ENCODE measurements around the gene THRSP. TPM values are rescaled to one million over a fixed set of nuclear protein-coding genes. Genes with fewer than 3 reads are reported as not detected.

The THRSP gene
- total and polyA plus RNA-seq, 2 of the 4 experiments (the other 2 are of a cell fraction), result not detected

DNA sequence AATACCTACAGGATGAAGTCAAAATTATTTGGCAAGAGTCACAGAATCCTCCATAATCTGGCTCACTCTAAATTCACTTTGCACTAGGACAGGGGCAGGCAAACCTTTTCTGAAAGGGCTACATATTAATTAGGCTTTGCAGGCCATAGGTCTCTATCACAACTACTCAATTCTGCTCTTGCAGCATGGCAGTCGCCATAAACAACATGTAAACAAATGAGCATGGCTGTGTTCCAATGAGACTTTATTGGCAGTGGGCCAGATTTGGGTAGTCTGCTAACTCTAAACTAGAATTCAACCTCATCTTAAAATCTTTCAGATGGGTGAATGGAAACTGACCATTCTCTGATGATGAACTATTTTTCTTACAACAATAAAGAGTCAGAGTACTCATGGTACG is 5.8 kb downstream of the THRSP start:
- POLR2A ChIA-PET (ENCODE audit: unreplicated experiment), result no interaction called here
- no peak overlapping the region for H2BK120ac ChIP-seq (ENCODE audit: low read depth, low read length)
- no TSS peak for BruUV-seq (replicated peaks)
- no peak overlapping the region for H3K4me3 ChIP-seq (ENCODE audit: insufficient read depth, low read depth, low read length)
- peaks cover 11% of the 10 kb centered on the region for H4K20me1 ChIP-seq (ENCODE audit: insufficient read depth, low read length)
- no peak overlapping the region for H2AFZ ChIP-seq (replicated peaks; ENCODE audit: low read length, poor library complexity)
- H4K8ac ChIP-seq (ENCODE audit: low read depth in 2 of 2, low read length in 2 of 2), result no peak overlapping the region
- CTCF ChIA-PET, result no interaction called here
- no peak overlapping the region for H3K4me2 ChIP-seq (ENCODE audit: low read depth, low read length)
- H4K5ac ChIP-seq (ENCODE audit: low read depth, low read length), result no peak overlapping the region
- H4K91ac ChIP-seq (ENCODE audit: insufficient read depth, low read depth, low read length), result no peak overlapping the region
- peaks cover 7% of the 10 kb centered on the region for H3K9me1 ChIP-seq (ENCODE audit: insufficient read depth, low read length)
- TF ChIP-seq CHD1 (IDR thresholded peaks at IDR 0.05; ENCODE audit: low read depth, low read length) (no peak), NFE2L2 (IDR thresholded peaks at IDR 0.05; ENCODE audit: low read depth, low read length) (no peak)
- peaks cover 24% of the 10 kb centered on the region for H3K36me3 ChIP-seq (ENCODE audit: control insufficient read depth, insufficient read depth, low read length)
- dilution Hi-C loops (cut with HindIII; ENCODE audit: low sequenced_read_pairs, unreplicated experiment) (no loop called here), intact Hi-C loops (cut with micrococcal nuclease) (no loop called here), in situ Hi-C loops (cut with MboI; ENCODE audit: low sequenced_read_pairs) (no loop called here)
- H2BK5ac ChIP-seq (ENCODE audit: low read depth, low read length, poor library complexity, severe bottlenecking), result no peak overlapping the region
- no peaks in the 10 kb centered on the region for H3K27me3 ChIP-seq (ENCODE audit: control insufficient read depth, insufficient read depth, low read length)
- DNase-seq, result no peak
- no peak overlapping the region for H2BK15ac ChIP-seq (ENCODE audit: low read depth, low read length)
- H3K14ac ChIP-seq (replicated peaks; ENCODE audit: low read depth, low read length), result no peak overlapping the region
- H2AK9ac ChIP-seq (replicated peaks; ENCODE audit: low read depth, low read length, poor library complexity), result no peak overlapping the region
- WGBS, 2 experiments (ENCODE audit: extremely low coverage in 2 of 2, insufficient read length in 1 of 2), result no CpG with 5 or more reads among the region's 2 CpGs
- H3K9me3 ChIP-seq (ENCODE audit: control insufficient read depth, insufficient read depth, low read length), result no peaks in the 10 kb centered on the region
- no peak overlapping the region for H3K4ac ChIP-seq (ENCODE audit: low read depth, low read length)
- no peak overlapping the region for H3K27ac ChIP-seq (ENCODE audit: insufficient read depth, low read length)
- H2AK5ac ChIP-seq (ENCODE audit: low read depth, low read length), result no peak overlapping the region
- ATAC-seq (ENCODE audit: low read depth), result no peak
- peaks cover 27 to 51% of the 10 kb centered on the region in 2 experiments for H3K79me1 ChIP-seq (ENCODE audit: low read depth in 1 of 2, low read length in 2 of 2)
- H3K4me1 ChIP-seq (ENCODE audit: control insufficient read depth, insufficient read depth, low read length), result no peaks in the 10 kb centered on the region; the same call in 1 of the 2 replicates
- H3K9ac ChIP-seq (ENCODE audit: low read depth, low read length), result no peak overlapping the region
- H3K56ac ChIP-seq (ENCODE audit: extremely low read depth, insufficient read depth, low read length), result no peak overlapping the region
- no peak overlapping the region for H2BK20ac ChIP-seq (ENCODE audit: low read depth, low read length)
- H3K18ac ChIP-seq (ENCODE audit: low read depth, low read length), result no peak overlapping the region
- H3K23ac ChIP-seq (ENCODE audit: low read depth, low read length), result no peak overlapping the region

Data from IMR-90 (cell line).